HepG2 (cell line): ENCODE results near the gene OVOL2. TPM values are rescaled to one million over a fixed set of nuclear protein-coding genes. Genes with fewer than 3 reads are reported as not detected.
A peak's percentile ranks its signal among the peaks of the same experiment; 100 is the strongest.

Source experiments
- ATAC-seq: fragments of 200-7000 bp; cut with Tn5 transposase; 3 replicates; pipeline ENCODE4 v1.9.1; 2020; ENCODE audit warnings: mild to moderate bottlenecking, moderate library complexity
- BruUV-seq: library from RNA; stranded (reverse); fragments of 400-500 nt; replicated peaks from 2 replicates; lab custom pipeline; 2021; lab: Mats Ljungman, UMichigan
- CTCF ChIA-PET: fragments of 300-600 bp; formaldehyde crosslinking; extraction: SDS; loops from one replicate; lab custom pipeline; 2021; ENCODE audit warnings: low total read pairs, inconsistent platforms, low intra/inter-chr PET ratio; lab: Yijun Ruan, JAX
- POLR2A ChIA-PET: fragments of 350-600 bp; sonication (Branson Sonifier 250); formaldehyde crosslinking; loops from one replicate; lab custom pipeline; 2020; ENCODE audit warnings: antibody characterized with exemption, inconsistent platforms; lab: Yijun Ruan, JAX
- DNase-seq: peaks from one replicate; pipeline ENCODE4 v3.0.0-alpha.2; 2015; ENCODE audit warnings: low spot score
- FAIRE-seq: peaks from 3 replicates; lab custom pipeline; 2011; peaks lifted over from hg19 to GRCh38; lab: Jason Lieb, UNC
- H2AFZ ChIP-seq: one replicate; pipeline ENCODE4 v1.6.1; 2011; ENCODE audit warnings: low read length, inconsistent platforms
- H3K27ac ChIP-seq: fragments of 300-600 bp; 3 replicates; pipeline ENCODE4 v1.8.0; 2011; ENCODE audit warnings: mixed run types, mild to moderate bottlenecking, mixed read lengths, low read length, inconsistent platforms; ENCODE audit not compliant: insufficient read depth; ENCODE audit errors: extremely low read length
- H3K27me3 ChIP-seq, 2 experiments: fragments of 200-600 bp in 1 of 2; 2 replicates in 1 of 2; 3 replicates in 1 of 2; pipeline versions ENCODE4 v1.6.0 to v1.8.0; 2011; ENCODE audit warnings: low read length in 2 of 2, mild to moderate bottlenecking in 2 of 2, moderate library complexity in 2 of 2, inconsistent platforms in 1 of 2; ENCODE audit not compliant: insufficient read depth in 2 of 2, control insufficient read depth in 1 of 2
- H3K36me3 ChIP-seq, 2 experiments: fragments of 200-600 bp in 1 of 2; replicated peaks in 1 of 2; 2 replicates in 1 of 2; 3 replicates in 1 of 2; pipeline versions ENCODE4 v1.5.1 to v1.8.0; 2011; ENCODE audit warnings: low read length in 2 of 2, inconsistent platforms in 1 of 2; ENCODE audit not compliant: insufficient read depth in 2 of 2, control insufficient read depth in 1 of 2
- H3K4me1 ChIP-seq: 2 replicates; pipeline ENCODE4 v1.5.1; 2012; ENCODE audit warnings: low read length, inconsistent platforms; ENCODE audit not compliant: insufficient read depth
- H3K4me2 ChIP-seq: 2 replicates; pipeline ENCODE4 v1.6.0; 2011; ENCODE audit warnings: low read depth, low read length, inconsistent platforms
- H3K4me3 ChIP-seq, 3 experiments: fragments of 200-600 bp in 1 of 3; sonication (generic), shearing (Covaris generic) in 1 of 3; replicated peaks in 1 of 3; 2 replicates each; pipeline ENCODE4 v1.5.1; 2011 to 2016; ENCODE audit warnings: low read length in 3 of 3, inconsistent platforms in 2 of 3, low read depth in 2 of 3, mild to moderate bottlenecking in 2 of 3, control low read depth in 1 of 3, mixed read lengths in 1 of 3; ENCODE audit not compliant: insufficient read depth in 1 of 3
- H3K79me2 ChIP-seq: one replicate; pipeline ENCODE4 v1.6.1; 2011; ENCODE audit warnings: low read length, inconsistent platforms; ENCODE audit not compliant: insufficient read depth
- H3K9ac ChIP-seq: 2 replicates; pipeline ENCODE4 v1.6.0; 2011; ENCODE audit warnings: mild to moderate bottlenecking, low read depth, low read length, inconsistent platforms; ENCODE audit not compliant: insufficient read depth
- H3K9me3 ChIP-seq: 2 replicates; pipeline ENCODE4 v1.5.1; 2012; ENCODE audit warnings: mild to moderate bottlenecking, low read length
- H4K20me1 ChIP-seq: 2 replicates; pipeline ENCODE4 v1.6.0; 2011; ENCODE audit warnings: inconsistent platforms, mild to moderate bottlenecking, low read length, moderate library complexity; ENCODE audit not compliant: insufficient read depth
- CC2D1A ChIP-seq: sonication (generic); formaldehyde crosslinking; IDR thresholded peaks from 2 replicates; pipeline ENCODE4 v1.8.1; 2023; ENCODE audit warnings: mild to moderate bottlenecking, missing genetic modification reagents
- GATAD2A ChIP-seq: IDR thresholded peaks from 2 replicates; pipeline ENCODE4 v1.6.1; 2016
- NFE2L1 ChIP-seq: sonication (generic); formaldehyde crosslinking; IDR thresholded peaks from 2 replicates; pipeline ENCODE4 v1.4.0; 2020; ENCODE audit warnings: missing genetic modification reagents, mild to moderate bottlenecking, borderline replicate concordance
- PLRG1 ChIP-seq: fragments of 450-650 bp; conservative IDR thresholded peaks from 2 replicates; pipeline ENCODE4 v1.6.1; 2016
- SMARCC2 ChIP-seq: fragments of 450-650 bp; IDR thresholded peaks from 2 replicates; pipeline ENCODE4 v1.6.1; 2017; ENCODE audit warnings: antibody characterized with exemption, mild to moderate bottlenecking
- TEAD3 ChIP-seq: optimal IDR thresholded peaks from 2 replicates; pipeline ENCODE3; 2016; ENCODE audit warnings: borderline replicate concordance
- THAP11 ChIP-seq: IDR thresholded peaks from 2 replicates; pipeline ENCODE4 v1.6.1; 2016; ENCODE audit warnings: missing biosample characterization, missing genetic modification reagents
- YEATS4 ChIP-seq: sonication (generic); formaldehyde crosslinking; IDR thresholded peaks from 2 replicates; pipeline ENCODE4 v1.4.0; 2020; ENCODE audit warnings: missing genetic modification reagents, borderline replicate concordance
- ZMYM4 ChIP-seq: sonication (generic); formaldehyde crosslinking; IDR thresholded peaks from 2 replicates; pipeline ENCODE4 v1.8.1; 2023; ENCODE audit warnings: mild to moderate bottlenecking, missing genetic modification reagents
- ZNF326 ChIP-seq: sonication (generic); formaldehyde crosslinking; IDR thresholded peaks from 2 replicates; pipeline ENCODE4 v1.4.0; 2020; ENCODE audit warnings: missing genetic modification reagents, borderline replicate concordance
- ZNF790 ChIP-seq: sonication (generic); formaldehyde crosslinking; IDR thresholded peaks from 2 replicates; pipeline ENCODE4 v1.8.0; 2022; ENCODE audit warnings: missing genetic modification reagents, mild to moderate bottlenecking, borderline replicate concordance
- WGBS: methylation state at CpG from one replicate; pipeline ENCODE4 v1.1.6; 2017; ENCODE audit warnings: low lambda C conversion rate; 5-methylcytosine and 5-hydroxymethylcytosine counted together
- in situ Hi-C: cut with HindIII; loops from 2 replicates; pipeline ENCODE4 v1.10.0; 2017; ENCODE audit warnings: low pct_unique_long_range_greater_than_20kb; ENCODE audit not compliant: extremely low pct_ligation_motif_present
- intact Hi-C: fragments of 100-400 bp; cut with micrococcal nuclease; formaldehyde crosslinking; loops from one replicate; pipeline ENCODE4 v1.10.0; 2022; ENCODE audit not compliant: unreplicated experiment
- polyA plus RNA-seq, 8 experiments: library from polyadenylated mRNA; depleted of rRNA in 3 of 8; stranded (reverse) in 7 of 8; unstranded in 1 of 8; fragments of >200 nt; fragmentation: Illumina TruSeq in 4 of 8; extraction: Trizol in 4 of 8; gene quantifications; 2 replicates each; pipeline versions ENCODE4 v1.2.1 to v1.2.3, GENCODE V29; 2011 to 2016; ENCODE audit warnings: low read depth in 4 of 8, missing spikeins in 1 of 8, mixed read lengths in 1 of 8; ENCODE audit not compliant: insufficient read depth in 1 of 8
- total RNA-seq, 5 experiments: library from RNA; depleted of rRNA; stranded (reverse); fragments of >200 nt; fragmentation: Illumina TruSeq; extraction: Trizol; gene quantifications; 2 replicates each; pipeline ENCODE4 v1.2.3, GENCODE V29; 2016; ENCODE audit warnings: low read depth in 1 of 5
- TF ChIP-seq, protein P1 (sequence below): sonication (generic); formaldehyde crosslinking; IDR thresholded peaks from 2 replicates; pipeline ENCODE4 v1.5.0; 2020; ENCODE audit warnings: mild to moderate bottlenecking, missing genetic modification reagents, moderate library complexity
- TF ChIP-seq, protein P2 (sequence below): IDR thresholded peaks from 2 replicates; pipeline ENCODE4 v1.6.1; 2016; ENCODE audit warnings: mild to moderate bottlenecking
- TF ChIP-seq, protein P3 (sequence below): sonication (generic); formaldehyde crosslinking; IDR thresholded peaks from 2 replicates; pipeline ENCODE4 v1.4.0; 2020; ENCODE audit warnings: mild to moderate bottlenecking, missing genetic modification reagents

The OVOL2 gene
- total and polyA plus RNA-seq, 2 of the 13 experiments (the other 11 are each of a cell fraction or from before 2014, with no cell fraction given) = 0.20 to 0.31 TPM

DNA sequence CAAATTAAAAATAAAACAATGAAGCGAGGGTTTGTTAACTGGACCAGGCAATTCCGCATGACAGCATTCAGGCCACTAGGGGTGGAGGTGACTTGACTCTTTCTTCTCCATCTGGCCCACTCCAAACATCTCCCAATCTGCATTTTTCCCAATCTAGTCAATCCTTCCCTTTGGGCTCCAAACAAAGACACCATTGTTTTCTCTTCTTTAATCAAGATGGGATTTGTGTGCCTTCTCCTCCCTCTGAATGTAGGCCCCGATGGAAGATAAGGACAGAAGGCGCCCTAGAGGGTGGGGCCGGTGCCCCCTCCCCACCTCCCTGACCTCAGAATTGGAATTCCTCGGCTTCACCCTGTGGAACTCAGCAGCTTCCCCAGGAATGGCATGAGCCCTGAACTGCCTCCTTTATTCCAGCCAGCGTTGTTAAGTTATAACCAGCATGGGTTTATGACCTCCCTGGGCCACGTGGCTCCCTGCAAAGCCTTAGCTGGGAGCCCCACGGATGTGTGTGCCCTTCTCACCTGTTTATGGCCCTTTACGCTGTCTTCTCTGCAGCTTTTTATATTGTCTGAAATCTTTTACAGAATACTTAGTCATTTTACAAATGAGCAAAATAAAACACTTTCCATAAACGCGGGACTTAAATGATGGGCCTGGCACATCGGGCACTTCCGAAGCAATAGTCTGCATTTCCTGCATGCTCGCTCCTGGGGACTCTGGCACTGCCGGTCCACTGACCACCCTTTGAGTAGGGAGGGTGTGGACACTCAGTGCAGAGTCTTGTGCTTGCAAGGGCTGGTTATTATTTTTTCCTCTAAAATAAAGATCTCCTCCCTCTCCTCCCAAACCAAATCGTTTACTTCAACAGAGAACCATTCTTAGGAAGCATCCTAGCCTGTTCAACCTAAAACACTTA lies 24.5 kb downstream of the OVOL2 start (continued):
- TF ChIP-seq NFE2L1 = no peak
- TF ChIP-seq ZMYM4 (CRISPR knock-in tag) = 0 out of 2 replicates have a peak, but pooled peaks have one; percentile 14
- TF ChIP-seq, protein P1, sequence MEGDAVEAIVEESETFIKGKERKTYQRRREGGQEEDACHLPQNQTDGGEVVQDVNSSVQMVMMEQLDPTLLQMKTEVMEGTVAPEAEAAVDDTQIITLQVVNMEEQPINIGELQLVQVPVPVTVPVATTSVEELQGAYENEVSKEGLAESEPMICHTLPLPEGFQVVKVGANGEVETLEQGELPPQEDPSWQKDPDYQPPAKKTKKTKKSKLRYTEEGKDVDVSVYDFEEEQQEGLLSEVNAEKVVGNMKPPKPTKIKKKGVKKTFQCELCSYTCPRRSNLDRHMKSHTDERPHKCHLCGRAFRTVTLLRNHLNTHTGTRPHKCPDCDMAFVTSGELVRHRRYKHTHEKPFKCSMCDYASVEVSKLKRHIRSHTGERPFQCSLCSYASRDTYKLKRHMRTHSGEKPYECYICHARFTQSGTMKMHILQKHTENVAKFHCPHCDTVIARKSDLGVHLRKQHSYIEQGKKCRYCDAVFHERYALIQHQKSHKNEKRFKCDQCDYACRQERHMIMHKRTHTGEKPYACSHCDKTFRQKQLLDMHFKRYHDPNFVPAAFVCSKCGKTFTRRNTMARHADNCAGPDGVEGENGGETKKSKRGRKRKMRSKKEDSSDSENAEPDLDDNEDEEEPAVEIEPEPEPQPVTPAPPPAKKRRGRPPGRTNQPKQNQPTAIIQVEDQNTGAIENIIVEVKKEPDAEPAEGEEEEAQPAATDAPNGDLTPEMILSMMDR (CRISPR knock-in tag) = 0 out of 2 replicates have a peak, but pooled peaks have one; percentile 11
- TF ChIP-seq GATAD2A (CRISPR knock-in tag) = peak; percentile 42; the same call in 1 of the 2 replicates
- TF ChIP-seq ZNF326 = no peak
- TF ChIP-seq TEAD3 (CRISPR knock-in tag) = peak; percentile 35
- 0 out of 2 replicates have a peak, but pooled peaks have one; percentile 13 for TF ChIP-seq THAP11
- TF ChIP-seq YEATS4 (CRISPR knock-in tag) = no peak
- TF ChIP-seq, all 625 proteins: peak for 15

DNA sequence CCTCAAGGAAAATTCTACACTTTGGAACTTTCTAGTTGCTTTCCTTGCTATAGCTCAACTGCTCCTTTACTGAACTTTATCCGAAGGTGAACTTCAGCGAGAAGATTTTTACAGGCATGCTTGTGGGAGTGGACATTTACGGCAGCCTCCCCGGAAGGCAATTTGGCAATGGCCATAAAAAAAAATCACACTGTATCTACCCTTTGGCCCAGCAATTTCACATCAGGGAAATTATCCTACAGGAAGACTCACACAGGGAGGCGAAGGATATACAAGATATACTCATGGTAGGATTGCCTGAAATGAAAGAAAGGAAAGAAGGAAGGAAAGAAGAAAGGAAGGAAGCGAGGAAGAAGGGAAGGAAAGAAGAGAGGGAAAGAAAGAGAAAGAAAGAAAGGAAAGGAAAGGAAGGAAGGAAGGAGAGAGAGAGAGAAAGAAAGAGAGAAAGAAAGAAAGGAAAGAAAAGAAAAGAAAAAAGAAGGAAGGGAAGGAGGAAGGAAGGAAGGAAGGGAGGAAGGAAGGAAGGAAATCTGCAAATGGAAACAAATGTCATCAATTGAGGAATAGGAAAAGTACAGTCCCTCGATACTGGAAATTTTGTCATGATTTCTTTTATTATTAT lies 25.7 kb downstream of the OVOL2 start:
- intact Hi-C loops = no loop called here
- Histone ChIP-seq H4K20me1 (no peaks in the 10 kb centered on the region), H3K4me2 (no peak overlapping the region), H3K27me3 (peaks cover 0 to 20% of the 10 kb centered on the region in 2 experiments; a peak in 2 of 5 replicates), H3K79me2 (no peaks in the 10 kb centered on the region), H3K4me1 (peaks cover 44% of the 10 kb centered on the region), H3K36me3 (no peaks in the 10 kb centered on the region), H3K9me3 (no peaks in the 10 kb centered on the region), H3K27ac (no peak overlapping the region), H3K4me3 (no peak overlapping the region), H3K9ac (no peak overlapping the region), H2AFZ (no peak overlapping the region)
- POLR2A ChIA-PET = no interaction called here
- CTCF ChIA-PET = no interaction called here
- DNase-seq (no peak), ATAC-seq (no peak), FAIRE-seq (no peak)
- 71% methylated on average over 7 of the region's 7 CpGs for WGBS
- in situ Hi-C loops = no loop called here
- no TSS peak for BruUV-seq
- TF ChIP-seq SMARCC2 = no peak
- TF ChIP-seq, protein P2, sequence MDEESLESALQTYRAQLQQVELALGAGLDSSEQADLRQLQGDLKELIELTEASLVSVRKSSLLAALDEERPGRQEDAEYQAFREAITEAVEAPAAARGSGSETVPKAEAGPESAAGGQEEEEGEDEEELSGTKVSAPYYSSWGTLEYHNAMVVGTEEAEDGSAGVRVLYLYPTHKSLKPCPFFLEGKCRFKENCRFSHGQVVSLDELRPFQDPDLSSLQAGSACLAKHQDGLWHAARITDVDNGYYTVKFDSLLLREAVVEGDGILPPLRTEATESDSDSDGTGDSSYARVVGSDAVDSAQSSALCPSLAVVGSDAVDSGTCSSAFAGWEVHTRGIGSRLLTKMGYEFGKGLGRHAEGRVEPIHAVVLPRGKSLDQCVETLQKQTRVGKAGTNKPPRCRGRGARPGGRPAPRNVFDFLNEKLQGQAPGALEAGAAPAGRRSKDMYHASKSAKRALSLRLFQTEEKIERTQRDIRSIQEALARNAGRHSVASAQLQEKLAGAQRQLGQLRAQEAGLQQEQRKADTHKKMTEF (CRISPR knock-in tag) = no peak
- TF ChIP-seq ZNF790 (CRISPR knock-in tag) = no peak
- TF ChIP-seq CC2D1A (CRISPR knock-in tag) = no peak
- TF ChIP-seq PLRG1 = peak; percentile 89; the same call in 1 of the 2 replicates
- TF ChIP-seq, protein P3, sequence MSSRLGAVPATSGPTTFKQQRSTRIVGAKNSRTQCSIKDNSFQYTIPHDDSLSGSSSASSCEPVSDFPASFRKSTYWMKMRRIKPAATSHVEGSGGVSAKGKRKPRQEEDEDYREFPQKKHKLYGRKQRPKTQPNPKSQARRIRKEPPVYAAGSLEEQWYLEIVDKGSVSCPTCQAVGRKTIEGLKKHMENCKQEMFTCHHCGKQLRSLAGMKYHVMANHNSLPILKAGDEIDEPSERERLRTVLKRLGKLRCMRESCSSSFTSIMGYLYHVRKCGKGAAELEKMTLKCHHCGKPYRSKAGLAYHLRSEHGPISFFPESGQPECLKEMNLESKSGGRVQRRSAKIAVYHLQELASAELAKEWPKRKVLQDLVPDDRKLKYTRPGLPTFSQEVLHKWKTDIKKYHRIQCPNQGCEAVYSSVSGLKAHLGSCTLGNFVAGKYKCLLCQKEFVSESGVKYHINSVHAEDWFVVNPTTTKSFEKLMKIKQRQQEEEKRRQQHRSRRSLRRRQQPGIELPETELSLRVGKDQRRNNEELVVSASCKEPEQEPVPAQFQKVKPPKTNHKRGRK (CRISPR knock-in tag) = peak; percentile 92
